GM19193 (cell line): ENCODE results near the gene MEOX2.

ENCODE experiments used
- POLR2A ChIP-seq: IDR thresholded peaks from 4 replicates; pipeline ENCODE4 v1.6.1; 2011; ENCODE audit not compliant: insufficient read depth, insufficient read length; ENCODE audit errors: extremely low read depth

The MEOX2 gene

DNA sequence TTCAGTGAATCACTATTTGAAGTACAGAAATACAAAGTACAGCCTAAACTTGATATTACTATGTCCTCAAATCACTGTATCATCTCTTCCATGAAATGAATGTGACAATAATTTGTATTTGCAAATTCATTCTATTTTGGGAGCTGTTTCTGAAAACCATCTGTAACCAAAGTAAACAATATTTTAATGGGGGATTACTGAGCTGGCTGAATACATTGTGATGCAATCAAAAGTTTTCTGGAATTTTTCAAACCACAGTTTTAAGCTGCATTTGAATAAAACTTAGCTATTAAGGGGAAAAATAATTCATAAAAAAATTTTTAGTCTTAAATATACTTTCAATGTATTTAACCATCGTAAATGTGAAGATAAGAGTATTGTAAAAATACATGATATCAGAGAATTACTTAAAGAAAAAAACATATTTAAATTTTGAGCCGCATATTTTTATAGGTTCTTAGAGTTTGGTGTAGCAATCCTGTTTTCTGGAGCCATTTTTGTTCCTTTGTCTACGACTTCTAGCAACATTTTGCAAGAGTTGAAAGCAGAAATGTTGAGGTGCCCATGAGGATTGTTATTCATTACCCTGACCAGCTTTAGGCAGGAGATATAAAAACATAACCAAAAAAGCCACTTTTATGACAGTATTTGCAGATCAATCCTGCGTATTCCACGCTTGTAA lies 78.8 kb downstream of the MEOX2 start:
- TF ChIP-seq POLR2A: no peak

DNA sequence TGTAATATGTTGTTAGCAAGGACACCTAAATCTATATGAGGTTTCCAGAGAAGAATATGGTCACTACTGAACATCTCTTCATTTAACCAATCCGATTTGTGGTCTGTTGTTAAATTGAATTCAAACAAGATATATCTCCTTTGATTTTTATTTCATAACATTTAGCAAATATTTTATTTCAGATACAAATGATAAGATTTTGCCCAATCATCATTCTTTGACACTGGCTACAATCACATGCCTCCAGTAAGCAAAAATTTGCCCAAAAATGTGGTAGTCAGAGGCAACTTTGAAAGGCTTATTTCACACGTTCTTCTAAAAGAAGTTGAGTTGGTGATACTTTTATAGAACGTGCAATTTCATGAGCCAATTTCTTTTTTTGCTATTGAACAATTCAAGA lies 79.9 kb downstream of the MEOX2 start:
- no peak for TF ChIP-seq POLR2A

DNA sequence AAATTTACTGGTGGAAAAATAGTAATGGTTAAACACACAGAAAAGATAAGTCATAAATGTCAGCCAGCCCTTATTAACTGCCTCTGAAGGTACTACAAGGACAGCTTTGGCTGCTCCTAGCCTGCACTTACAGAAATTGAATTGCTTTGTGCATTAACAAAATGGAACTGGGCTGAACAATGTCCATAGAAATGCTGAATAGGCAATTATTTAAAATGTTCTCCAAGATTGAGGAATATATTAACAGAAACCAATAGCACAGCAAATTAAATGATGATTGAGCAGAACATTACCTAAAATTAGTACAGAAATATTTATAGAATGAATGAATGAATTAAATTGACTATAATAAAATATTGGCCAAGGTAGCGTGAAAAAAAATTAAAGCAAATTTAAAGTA lies 82.3 kb downstream of the MEOX2 start:
- no peak for TF ChIP-seq POLR2A

DNA sequence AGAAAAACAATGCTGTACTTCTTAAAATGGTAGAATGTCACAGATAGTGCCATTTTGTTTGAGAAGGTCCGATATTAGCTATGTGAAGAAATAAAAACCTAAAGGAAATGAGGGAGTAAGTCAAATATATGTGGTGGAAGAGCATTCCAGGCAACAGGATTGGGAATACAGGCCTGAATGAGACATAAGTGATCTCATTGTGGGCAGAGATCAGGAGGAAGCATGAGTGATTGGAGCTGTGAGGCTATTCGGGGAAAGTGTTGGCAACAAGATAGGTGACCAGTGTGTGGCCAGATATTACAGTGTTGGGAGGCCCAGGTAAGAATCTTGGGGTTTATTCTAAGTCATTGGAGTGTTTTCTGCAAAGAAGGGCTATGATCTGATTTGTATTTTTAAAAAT lies 83.4 kb downstream of the MEOX2 start:
- TF ChIP-seq POLR2A: no peak

DNA sequence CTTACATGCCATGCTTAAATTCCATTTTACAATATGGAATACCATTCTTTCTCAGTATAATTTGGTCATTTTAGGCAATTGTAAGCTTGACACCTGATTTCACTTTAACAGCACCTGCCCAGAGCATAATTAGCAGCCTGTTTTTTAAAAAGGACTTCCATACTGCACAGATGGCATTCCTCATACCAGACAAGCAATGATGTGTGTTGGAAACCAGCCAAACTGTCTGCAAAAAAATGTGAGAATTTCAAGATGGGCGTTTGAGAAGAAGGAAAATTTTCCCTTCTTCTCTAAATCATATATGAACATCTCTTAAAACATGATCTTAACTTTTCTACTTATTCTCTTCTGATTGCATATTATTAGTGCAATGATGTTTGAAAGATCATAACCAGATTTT lies 84.2 kb downstream of the MEOX2 start:
- no peak for TF ChIP-seq POLR2A

DNA sequence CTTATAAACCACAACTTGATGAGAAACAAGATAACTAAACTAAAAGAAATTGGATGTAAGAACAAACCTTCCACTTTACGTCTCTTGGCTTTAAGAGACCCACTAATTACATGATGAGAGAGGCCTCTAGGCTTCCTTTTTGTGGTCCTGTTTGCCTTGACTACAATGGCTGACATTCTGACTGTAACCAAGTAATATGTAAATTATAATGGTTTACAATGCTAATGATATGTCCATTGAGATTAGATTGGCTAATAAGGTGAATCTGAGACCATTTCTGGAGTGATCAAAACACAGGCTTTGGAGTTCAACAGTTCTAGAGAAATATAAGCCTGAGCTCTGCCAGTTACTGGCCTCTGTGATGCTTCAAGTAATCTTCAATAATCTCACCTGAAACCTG lies 85.3 kb downstream of the MEOX2 start:
- no peak for TF ChIP-seq POLR2A

DNA sequence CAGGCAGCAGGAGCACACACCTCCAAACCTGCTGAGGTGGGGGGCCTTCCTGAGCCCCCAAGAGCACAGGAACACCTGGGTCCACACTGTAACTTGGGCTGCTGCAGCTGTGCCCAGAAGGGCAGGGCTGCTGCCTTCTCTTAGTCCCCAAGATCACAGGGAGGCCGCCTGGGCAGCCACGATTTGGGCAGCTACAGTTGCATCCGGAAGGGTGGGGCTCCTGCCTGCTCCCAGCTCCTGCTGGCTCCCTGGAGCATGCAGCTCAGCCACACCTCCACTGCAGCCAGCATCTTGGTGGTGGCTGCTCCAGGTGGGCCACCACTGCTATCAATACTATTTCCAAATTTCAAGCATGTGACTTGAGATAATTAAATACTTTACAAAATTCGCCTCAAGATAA lies 86.2 kb downstream of the MEOX2 start:
- no peak for TF ChIP-seq POLR2A

DNA sequence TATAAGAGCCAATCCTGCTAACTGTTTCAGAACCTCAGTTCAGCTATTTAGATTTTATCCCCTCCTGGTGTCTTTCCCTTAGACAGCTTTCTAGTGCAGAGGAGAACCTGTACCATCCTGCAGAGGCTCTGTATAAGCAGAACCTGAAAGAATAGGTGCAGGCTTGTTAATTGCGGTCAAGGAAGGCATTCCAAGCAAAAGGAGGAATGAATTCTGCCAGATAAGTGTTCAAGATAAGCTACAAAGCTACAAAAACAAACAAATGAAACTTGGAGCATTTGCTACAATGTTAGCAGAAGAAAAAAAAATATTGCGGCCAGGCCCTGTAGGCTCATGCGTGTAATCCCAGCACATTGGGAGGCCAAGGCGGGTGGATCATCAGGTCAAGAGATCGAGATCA lies 92.0 kb downstream of the MEOX2 start:
- TF ChIP-seq POLR2A: no peak

DNA sequence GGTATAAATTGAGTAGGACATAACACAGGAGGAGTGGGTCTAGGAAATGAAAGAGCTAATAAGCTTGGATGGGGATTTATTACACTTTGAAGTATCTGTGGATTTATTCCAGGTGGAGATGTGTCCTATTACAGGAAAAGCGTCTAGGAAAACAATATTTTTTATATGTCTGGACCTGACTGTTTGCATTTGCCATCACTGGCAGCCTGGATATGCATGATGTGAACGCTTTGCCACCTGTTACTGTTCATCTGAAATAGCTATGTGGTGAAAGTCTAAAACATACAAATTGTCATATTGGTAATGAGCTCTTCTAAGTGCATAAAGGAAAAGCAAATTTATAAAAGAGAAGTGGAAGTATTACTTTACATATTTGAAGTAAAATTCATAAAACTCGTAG lies 93.1 kb downstream of the MEOX2 start:
- no peak for TF ChIP-seq POLR2A

DNA sequence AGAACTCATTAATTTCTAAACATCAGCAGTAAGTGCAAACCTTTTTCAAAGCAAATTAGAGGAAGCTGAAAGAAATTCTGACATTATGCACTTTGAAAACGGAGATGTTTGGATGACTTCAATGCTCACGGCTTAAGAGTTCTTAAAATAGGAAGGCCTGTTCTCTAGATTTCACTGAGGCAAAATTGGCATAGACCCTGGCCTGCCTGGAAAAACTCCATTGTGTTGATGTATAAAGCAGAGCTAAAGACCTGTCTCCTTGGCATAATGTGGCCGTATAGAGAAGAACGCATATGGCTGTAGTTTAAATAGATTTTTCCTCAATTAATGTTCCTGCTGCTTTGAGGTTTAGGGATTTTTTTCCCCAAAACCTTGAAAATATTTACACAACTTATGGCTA lies 100.2 kb downstream of the MEOX2 start:
- no peak for TF ChIP-seq POLR2A

DNA sequence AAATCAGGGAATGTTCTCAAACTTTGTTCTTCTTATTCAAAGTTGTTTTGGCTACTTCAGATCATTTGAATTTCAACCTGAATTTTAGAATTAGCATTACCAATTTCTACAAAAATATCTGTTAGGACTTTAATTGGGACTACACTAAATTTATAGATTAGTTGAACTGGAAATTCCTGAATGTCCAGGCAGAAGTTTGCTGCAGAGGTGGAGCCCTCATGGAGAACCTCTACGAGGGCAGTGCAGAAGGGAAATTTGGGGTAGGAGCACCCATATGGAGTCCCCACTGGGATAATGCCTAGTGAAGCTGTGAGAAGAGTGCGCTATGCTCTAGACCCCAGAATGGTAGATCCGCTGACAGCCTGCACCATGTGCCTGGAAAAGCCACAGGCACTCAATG lies 101.9 kb downstream of the MEOX2 start:
- TF ChIP-seq POLR2A: no peak

DNA sequence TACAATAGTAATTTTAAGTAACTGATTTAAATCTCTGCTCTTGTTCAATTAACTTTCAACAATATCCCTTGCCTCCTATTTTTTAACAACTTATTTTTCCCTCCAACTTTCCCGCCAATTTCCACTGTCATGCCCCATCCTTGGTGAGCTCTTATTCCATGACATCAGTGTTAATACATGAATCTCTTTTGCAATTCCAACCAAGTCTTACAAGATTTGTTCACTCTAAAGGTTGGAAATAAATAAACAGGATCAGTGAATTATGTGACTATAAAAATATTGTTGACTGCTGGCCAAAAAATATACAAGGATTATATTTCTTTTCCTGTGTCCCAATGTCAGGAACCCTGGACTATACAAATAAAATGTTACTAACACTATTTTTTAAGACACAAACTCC lies 103.7 kb downstream of the MEOX2 start:
- no peak for TF ChIP-seq POLR2A

DNA sequence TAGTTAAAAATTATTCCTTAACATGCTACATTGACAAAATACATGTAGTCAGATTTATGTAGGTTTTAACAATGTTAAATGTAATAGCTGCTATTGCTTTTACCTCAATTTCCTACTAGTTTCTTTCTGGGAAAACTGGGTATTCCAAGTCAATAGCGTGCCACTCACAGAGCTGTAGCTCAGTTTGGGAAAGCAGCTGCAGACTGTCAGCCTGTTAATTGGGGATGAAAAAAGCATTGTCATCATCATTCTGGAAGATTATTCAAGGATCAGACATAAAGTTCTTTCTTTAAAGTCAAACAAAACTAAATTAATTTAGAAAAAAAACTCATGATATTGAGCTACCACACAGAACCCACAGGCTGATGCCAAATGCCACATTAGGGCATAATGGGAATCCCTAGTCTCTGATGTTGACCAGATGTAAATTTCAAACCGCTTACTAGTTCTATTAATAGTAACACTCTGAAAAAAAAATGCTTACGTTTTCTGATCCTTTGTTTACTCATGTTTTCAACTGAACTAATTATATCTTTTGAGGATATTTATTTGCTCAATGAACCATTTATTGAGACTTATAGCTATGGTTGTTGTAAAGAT lies 105.0 kb downstream of the MEOX2 start:
- no peak for TF ChIP-seq POLR2A

DNA sequence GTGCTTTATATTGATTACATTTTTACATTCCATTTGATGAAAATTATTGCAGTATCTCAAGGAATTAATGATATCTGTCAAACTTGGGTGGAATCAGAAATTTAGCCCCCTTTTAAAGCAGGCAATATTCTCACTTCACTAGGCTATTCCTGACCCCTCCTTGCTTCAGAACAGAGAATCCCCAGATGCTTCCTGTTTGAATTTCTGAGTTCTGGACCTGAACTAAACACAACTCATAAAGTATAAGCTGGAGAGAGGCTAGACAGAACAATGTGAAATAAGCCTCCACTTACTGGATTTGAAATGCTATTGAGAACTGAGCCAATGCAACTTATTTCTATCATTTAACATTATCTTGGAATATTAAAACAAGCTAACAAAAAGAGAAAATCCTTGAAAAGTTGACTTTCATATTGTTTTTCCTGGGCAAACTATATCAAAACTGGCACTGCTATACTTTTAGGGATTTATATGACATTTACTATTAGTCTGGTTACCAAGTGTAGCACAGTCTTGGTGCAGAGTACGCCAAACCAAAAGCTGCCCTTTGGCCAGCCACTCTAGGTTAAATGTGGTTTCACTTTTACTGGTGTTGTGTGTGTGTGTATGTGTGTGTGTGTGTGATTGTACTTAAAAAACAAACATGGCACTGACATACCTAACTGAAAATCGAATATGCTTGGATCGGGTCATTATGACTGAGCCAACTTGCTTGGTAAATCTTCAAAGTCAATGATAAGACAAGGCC lies 105.7 kb downstream of the MEOX2 start:
- no peak for TF ChIP-seq POLR2A

DNA sequence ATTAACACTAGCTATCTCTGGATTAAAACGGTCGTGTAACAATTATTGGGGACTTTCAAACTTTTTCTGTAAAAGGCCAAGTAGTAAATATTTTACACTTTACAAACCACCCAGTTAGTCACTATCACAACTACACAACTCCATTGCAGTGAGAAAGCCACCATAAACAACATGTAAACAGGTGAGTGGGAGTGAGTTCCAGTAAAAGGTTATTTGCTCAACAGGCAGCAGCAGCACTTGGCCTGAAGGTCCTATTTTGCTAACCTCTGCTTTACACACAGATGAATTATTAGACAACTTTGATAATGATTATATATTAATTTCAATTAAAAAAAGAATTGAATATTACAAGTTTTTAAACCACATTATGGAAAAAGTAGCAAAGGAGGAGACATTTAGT lies 108.9 kb downstream of the MEOX2 start:
- TF ChIP-seq POLR2A: no peak

DNA sequence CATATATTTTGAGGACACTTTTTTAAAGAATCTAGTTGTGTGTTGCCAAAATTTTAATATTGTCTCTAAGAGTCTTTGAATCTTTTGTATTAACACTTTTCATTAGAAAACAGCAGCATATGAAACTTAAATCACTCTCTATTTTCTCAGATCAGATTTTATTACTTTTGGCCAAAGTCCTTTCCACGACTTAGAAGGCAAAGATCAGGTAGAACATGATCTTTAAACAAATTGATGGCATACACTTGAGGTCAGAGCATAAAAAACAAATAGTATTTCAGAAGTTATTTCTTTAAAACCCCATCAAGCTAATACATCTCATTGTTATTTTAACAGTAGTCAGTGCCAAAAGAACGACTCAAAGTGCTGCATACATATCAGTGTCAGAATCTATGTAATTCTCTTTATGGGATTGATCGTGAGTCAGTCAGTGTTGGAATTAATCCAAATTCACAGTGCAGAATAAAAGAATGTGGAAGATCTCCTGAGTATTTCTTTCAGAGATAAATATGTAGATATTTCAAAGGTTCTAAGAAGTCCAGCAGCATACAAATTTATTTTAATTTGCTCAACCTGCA lies 115.1 kb downstream of the MEOX2 start:
- no peak for TF ChIP-seq POLR2A
